OCI-LY1 (cell line): ENCODE results near the gene CCDC141.

Source experiments
- CTCF ChIP-seq: fragments of 200-600 bp; sonication (generic), shearing (Covaris generic); IDR thresholded peaks from 2 replicates; pipeline ENCODE4 v1.5.1; 2017; ENCODE audit warnings: mild to moderate bottlenecking, antibody characterized with exemption, low read length, moderate library complexity, mixed read lengths
- EZH2 ChIP-seq: fragments of 200-600 bp; sonication (generic), shearing (Covaris generic); IDR thresholded peaks from 2 replicates; pipeline ENCODE4 v1.8.0; 2017; ENCODE audit warnings: borderline replicate concordance, mixed run types, mild to moderate bottlenecking, antibody characterized with exemption, low read length, moderate library complexity, mixed read lengths

GRCh38 chr2:178877874-178878273 lies 172.1 kb downstream of the CCDC141 start:
- TF ChIP-seq CTCF (no peak), EZH2 (no peak)
